Measurements from ENCODE around the gene ZDHHC8.

The ZDHHC8 gene

GRCh38 chr22:20182365-20182764 is 50.8 kb downstream of the ZDHHC8 start:
- Histone ChIP-seq H3K4me3 (ENCODE audit: low read length) (no peak overlapping the region), H3K4me1 (ENCODE audit: control insufficient read depth, insufficient read depth, low read length) (no peaks in the 10 kb centered on the region), H3K9ac (ENCODE audit: low read length) (no peak overlapping the region), H3K9me3 (ENCODE audit: control insufficient read depth, low read length) (no peaks in the 10 kb centered on the region), H3K36me3 (ENCODE audit: control insufficient read depth, insufficient read depth, low read length, severe bottlenecking) (no peaks in the 10 kb centered on the region), H3K27me3 (replicated peaks; ENCODE audit: control insufficient read depth, insufficient read depth, low read length) (peaks cover 41% of the 10 kb centered on the region)
- DNase-seq (ENCODE audit: low read depth), result no peak

DNA sequence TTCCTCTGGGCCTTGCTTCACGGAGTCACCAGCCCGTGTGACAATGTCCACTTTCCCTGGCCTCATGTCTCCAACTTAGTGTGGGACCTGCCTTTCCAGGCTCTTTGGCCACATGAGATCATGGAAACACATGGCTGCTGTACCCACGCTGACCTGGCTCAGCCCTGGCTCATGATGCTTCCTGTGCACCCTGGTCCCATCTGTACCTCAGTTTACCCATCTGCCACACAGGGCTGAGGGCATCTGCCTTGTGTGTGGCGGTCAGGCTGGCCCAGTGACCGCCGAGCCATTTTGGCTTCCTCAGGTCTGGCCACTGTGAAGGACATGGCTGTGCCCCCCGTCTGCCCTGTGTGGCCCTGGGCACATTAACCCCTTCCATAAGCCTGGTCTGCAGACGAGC is 51.5 kb downstream of the ZDHHC8 start:
- no peak for DNase-seq (ENCODE audit: low read depth)
- Histone ChIP-seq H3K4me3 (ENCODE audit: low read length) (no peak overlapping the region), H3K27me3 (replicated peaks; ENCODE audit: control insufficient read depth, insufficient read depth, low read length) (peaks cover 35% of the 10 kb centered on the region), H3K9me3 (ENCODE audit: control insufficient read depth, low read length) (no peaks in the 10 kb centered on the region), H3K9ac (ENCODE audit: low read length) (no peak overlapping the region), H3K4me1 (ENCODE audit: control insufficient read depth, insufficient read depth, low read length) (no peaks in the 10 kb centered on the region), H3K36me3 (ENCODE audit: control insufficient read depth, insufficient read depth, low read length, severe bottlenecking) (no peaks in the 10 kb centered on the region)

GRCh38 chr22:20183823-20184222 is 52.2 kb downstream of the ZDHHC8 start:
- DNase-seq (ENCODE audit: low read depth), result no peak
- H3K4me1 ChIP-seq (ENCODE audit: control insufficient read depth, insufficient read depth, low read length), result no peaks in the 10 kb centered on the region
- no peak overlapping the region for H3K9ac ChIP-seq (ENCODE audit: low read length)
- no peak overlapping the region for H3K4me3 ChIP-seq (ENCODE audit: low read length)
- peaks cover 27% of the 10 kb centered on the region for H3K27me3 ChIP-seq (replicated peaks; ENCODE audit: control insufficient read depth, insufficient read depth, low read length)
- H3K9me3 ChIP-seq (ENCODE audit: control insufficient read depth, low read length), result no peaks in the 10 kb centered on the region
- no peaks in the 10 kb centered on the region for H3K36me3 ChIP-seq (ENCODE audit: control insufficient read depth, insufficient read depth, low read length, severe bottlenecking)

DNA sequence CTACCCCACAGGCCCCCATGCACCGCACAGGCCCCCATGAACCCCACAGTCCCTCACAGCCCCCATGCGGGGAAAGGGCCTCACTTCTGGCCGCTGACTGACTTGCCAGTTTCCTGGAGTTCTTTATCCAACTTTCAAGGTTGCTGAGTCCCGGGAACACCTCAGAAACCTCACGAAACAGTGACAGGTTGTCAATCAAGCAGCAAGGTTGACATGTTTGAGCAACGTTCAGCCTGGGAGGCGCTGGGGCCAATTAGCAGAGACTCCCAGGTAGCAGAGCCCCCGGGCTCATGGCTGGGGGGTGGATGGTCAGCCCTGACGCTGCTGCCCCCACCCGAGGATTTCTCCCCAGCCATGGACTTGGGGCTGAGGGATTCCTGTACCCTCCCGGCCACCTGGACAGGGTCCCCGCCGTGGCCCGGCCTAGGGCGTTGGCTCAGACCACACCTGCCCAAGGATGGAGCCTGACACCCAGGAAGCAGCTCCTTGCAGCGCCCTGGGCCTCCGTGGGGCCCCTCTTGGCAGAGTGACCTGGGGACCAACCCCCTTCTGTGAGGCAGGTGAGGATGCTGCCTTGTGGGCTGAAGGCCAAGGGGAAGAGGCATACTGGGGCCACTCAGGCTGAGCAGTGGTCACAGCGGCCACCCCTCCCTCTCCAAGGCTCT is 53.0 kb downstream of the ZDHHC8 start:
- DNase-seq (ENCODE audit: low read depth), result no peak
- H3K9ac ChIP-seq (ENCODE audit: low read length), result no peak overlapping the region
- no peak overlapping the region for H3K4me3 ChIP-seq (ENCODE audit: low read length)
- peaks cover 24% of the 10 kb centered on the region for H3K27me3 ChIP-seq (replicated peaks; ENCODE audit: control insufficient read depth, insufficient read depth, low read length)
- no peaks in the 10 kb centered on the region for H3K4me1 ChIP-seq (ENCODE audit: control insufficient read depth, insufficient read depth, low read length)
- H3K36me3 ChIP-seq (ENCODE audit: control insufficient read depth, insufficient read depth, low read length, severe bottlenecking), result no peaks in the 10 kb centered on the region
- no peaks in the 10 kb centered on the region for H3K9me3 ChIP-seq (ENCODE audit: control insufficient read depth, low read length)

DNA sequence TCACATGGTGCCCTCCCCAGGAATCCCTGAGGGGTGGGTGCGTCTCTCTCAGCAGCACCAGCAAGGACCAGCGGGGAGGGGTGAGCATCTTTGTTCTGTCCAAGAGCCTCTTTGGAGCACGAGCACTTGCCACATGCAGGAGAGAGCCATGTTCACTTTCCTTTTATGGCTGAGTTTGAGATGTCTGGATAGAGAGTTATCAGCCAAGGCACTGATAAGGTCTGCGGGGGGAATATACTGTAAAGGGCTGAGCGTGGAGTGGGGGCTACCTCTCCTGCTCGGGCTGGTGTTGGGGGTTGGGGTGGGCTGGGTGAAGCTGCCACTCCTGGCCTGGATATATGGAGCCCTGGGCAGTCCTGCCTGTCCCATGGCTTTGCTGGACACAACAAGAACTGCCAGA is 54.1 kb downstream of the ZDHHC8 start:
- DNase-seq (ENCODE audit: low read depth), result no peak
- no peak overlapping the region for H3K9ac ChIP-seq (ENCODE audit: low read length)
- peaks cover 24% of the 10 kb centered on the region for H3K27me3 ChIP-seq (replicated peaks; ENCODE audit: control insufficient read depth, insufficient read depth, low read length)
- no peaks in the 10 kb centered on the region for H3K4me1 ChIP-seq (ENCODE audit: control insufficient read depth, insufficient read depth, low read length)
- no peaks in the 10 kb centered on the region for H3K9me3 ChIP-seq (ENCODE audit: control insufficient read depth, low read length)
- no peak overlapping the region for H3K4me3 ChIP-seq (ENCODE audit: low read length)
- no peaks in the 10 kb centered on the region for H3K36me3 ChIP-seq (ENCODE audit: control insufficient read depth, insufficient read depth, low read length, severe bottlenecking)

DNA sequence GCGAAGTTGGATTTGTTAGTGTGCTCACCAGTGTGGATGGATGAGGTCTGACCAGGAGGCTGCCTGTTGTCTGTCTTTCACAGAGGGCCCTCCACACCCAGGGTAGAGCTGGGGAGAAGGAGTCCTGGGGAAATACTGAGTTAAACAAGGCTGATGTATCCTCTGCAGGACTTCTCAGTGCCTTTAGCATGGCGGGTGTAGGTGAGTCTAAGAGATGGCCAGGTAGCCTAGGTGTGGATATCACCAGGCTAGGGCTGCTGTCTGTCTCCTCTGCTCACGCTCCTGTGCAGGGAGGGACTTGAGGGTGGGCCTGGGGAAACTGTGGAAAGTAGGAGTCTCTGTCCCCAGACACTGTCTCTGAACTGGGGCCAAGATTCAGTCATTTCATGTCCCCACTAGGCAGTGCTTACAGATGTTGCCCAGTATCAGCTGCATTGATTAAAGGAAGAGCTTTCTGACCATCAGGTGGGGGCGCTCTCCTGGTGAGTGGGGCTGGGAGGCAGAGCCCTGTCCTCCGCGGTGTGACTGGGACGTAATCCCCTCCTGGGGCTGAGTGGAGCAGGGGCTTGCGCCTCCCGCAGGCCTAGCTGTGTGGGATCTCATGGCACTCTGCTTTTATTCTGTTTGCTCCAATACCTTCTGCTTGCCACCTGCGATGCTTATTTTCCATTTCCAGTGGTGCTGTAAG is 54.7 kb downstream of the ZDHHC8 start:
- Histone ChIP-seq H3K9ac (ENCODE audit: low read length) (no peak overlapping the region), H3K4me3 (ENCODE audit: low read length) (no peak overlapping the region), H3K27me3 (replicated peaks; ENCODE audit: control insufficient read depth, insufficient read depth, low read length) (peaks cover 24% of the 10 kb centered on the region), H3K36me3 (ENCODE audit: control insufficient read depth, insufficient read depth, low read length, severe bottlenecking) (no peaks in the 10 kb centered on the region), H3K9me3 (ENCODE audit: control insufficient read depth, low read length) (no peaks in the 10 kb centered on the region), H3K4me1 (ENCODE audit: control insufficient read depth, insufficient read depth, low read length) (no peaks in the 10 kb centered on the region)
- DNase-seq (ENCODE audit: low read depth), result no peak

DNA sequence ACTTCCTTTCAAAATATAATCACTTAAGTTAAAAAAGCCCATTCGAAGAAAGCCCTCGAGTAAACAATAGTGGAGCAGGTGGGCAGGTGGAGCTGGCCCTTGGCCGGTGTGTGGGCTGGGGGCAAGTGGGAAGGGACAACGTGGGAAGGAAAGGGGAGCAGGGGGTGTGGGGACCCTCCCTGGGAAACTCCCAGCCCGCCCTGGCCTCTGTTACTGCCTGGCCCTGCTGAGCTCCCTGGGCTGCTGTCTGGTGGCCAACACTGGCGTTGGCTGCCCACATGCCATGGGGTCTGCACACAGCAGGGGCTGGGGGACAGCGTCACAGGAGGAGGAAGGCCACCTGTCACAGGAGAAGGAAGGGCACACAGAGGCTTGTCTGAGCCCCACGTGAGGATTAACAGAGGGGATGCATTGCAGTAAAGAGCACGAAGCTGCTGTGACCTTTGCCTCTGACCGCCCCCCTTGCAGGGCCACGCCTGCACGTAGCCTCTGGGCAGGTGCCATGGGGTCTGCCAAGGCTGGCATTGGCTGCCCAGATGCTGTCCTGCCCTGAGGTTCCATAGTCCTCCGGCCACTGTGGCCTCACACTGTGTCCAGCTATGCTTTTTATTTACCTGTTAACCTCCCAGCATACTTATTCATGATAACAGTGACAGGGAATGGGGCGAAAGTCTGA is 55.4 kb downstream of the ZDHHC8 start:
- H3K27me3 ChIP-seq (replicated peaks; ENCODE audit: control insufficient read depth, insufficient read depth, low read length), result peaks cover 29% of the 10 kb centered on the region
- no peak for DNase-seq (ENCODE audit: low read depth)
- H3K36me3 ChIP-seq (ENCODE audit: control insufficient read depth, insufficient read depth, low read length, severe bottlenecking), result no peaks in the 10 kb centered on the region

DNA sequence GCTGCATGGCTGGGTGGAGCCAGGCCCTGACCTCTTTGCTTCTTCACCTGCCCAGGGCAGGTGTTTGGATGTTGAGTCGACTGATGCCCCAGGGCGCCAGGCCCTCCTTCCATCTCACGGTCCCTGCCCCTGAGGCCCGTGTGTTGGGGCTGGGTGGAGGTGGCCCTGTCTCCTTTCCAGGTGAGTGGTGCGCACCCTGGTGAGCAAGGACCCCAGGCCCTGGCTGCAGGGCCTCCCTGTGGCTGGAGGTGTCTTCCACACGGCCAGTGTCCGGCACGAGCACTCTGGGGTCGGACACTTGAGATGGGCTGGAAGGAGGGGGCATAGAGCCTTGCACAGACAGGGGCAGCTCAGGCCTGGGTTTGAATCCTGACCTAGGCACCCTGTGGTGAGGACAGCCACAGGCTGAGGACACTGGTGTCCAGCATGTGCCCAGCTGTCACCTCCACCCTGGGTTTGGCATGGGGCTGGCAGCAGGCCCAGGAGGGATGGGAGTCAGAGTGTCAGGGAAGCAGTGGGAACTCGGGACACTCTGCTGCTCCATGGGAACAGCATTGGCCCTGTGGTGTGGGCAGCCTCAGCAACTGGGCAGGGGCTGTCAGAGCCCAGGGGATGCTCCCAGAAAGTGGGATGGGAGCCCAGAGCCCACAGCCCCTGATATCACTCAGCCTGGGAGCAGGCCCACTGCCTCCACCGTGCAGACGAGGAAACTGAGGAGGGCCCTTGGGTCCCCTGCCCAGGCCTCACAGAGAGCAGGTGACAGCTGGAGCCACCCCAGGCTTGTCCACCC is 56.4 kb downstream of the ZDHHC8 start:
- H3K27me3 ChIP-seq (replicated peaks; ENCODE audit: control insufficient read depth, insufficient read depth, low read length), result peaks cover 29% of the 10 kb centered on the region
- H3K4me3 ChIP-seq (ENCODE audit: low read length), result no peak overlapping the region
- H3K4me1 ChIP-seq (ENCODE audit: control insufficient read depth, insufficient read depth, low read length), result no peaks in the 10 kb centered on the region
- no peaks in the 10 kb centered on the region for H3K36me3 ChIP-seq (ENCODE audit: control insufficient read depth, insufficient read depth, low read length, severe bottlenecking)
- DNase-seq (ENCODE audit: low read depth), result no peak
- H3K9me3 ChIP-seq (ENCODE audit: control insufficient read depth, low read length), result no peaks in the 10 kb centered on the region
- no peak overlapping the region for H3K9ac ChIP-seq (ENCODE audit: low read length)

More for the DNA sequence above, 55.4 kb downstream of the ZDHHC8 start:
- Histone ChIP-seq H3K4me3 (ENCODE audit: low read length) (no peak overlapping the region), H3K9ac (ENCODE audit: low read length) (no peak overlapping the region), H3K9me3 (ENCODE audit: control insufficient read depth, low read length) (no peaks in the 10 kb centered on the region), H3K4me1 (ENCODE audit: control insufficient read depth, insufficient read depth, low read length) (no peaks in the 10 kb centered on the region)

DNA sequence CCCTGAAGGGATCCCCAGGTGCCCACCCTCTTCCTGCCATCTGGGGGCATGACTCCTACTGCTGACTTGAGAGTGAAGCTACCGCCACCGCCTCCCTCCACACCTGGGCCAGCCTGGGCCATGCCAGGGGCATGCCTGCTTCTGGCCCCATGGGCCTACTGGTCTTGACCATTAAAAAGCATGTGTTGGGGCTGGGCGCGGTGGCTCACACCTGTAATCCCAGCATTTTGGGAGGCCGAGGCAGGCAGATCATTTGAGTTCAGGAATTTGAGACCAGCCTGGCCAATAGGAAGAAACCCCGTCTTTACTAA is 56.9 kb downstream of the ZDHHC8 start:
- H3K4me3 ChIP-seq (ENCODE audit: low read length), result no peak overlapping the region
- no peaks in the 10 kb centered on the region for H3K4me1 ChIP-seq (ENCODE audit: control insufficient read depth, insufficient read depth, low read length)
- peaks cover 24% of the 10 kb centered on the region for H3K27me3 ChIP-seq (replicated peaks; ENCODE audit: control insufficient read depth, insufficient read depth, low read length)
- DNase-seq (ENCODE audit: low read depth), result no peak
- no peaks in the 10 kb centered on the region for H3K9me3 ChIP-seq (ENCODE audit: control insufficient read depth, low read length)
- no peak overlapping the region for H3K9ac ChIP-seq (ENCODE audit: low read length)
- H3K36me3 ChIP-seq (ENCODE audit: control insufficient read depth, insufficient read depth, low read length, severe bottlenecking), result no peaks in the 10 kb centered on the region

DNA sequence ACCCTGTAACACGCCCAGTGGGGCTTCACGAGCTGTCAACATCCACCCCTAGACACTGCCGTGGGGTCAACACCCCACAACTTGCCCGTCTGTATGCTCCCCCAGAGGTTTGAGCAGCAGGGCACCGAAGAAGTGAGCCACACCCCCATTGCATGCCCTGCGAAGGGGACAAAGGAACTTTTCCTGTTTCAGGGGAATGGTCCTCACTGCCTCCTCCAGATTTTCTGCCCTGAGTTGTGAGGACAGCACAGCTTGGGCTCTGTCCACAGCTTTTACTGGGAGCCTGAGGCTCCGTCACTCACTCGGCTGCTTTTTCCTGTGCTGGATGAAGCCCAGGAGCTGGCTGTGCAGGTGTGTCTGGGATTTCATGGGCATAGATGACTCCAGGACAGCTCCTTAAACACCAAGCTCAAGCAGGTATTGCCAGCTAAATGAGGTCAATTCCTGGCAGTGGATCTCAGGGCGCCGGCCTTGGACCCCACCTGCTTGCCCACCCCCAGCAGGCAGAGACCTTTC is 59.5 kb downstream of the ZDHHC8 start:
- Histone ChIP-seq H3K9me3 (ENCODE audit: control insufficient read depth, low read length) (no peaks in the 10 kb centered on the region), H3K27me3 (replicated peaks; ENCODE audit: control insufficient read depth, insufficient read depth, low read length) (peaks cover 22% of the 10 kb centered on the region), H3K9ac (ENCODE audit: low read length) (no peak overlapping the region), H3K36me3 (ENCODE audit: control insufficient read depth, insufficient read depth, low read length, severe bottlenecking) (no peaks in the 10 kb centered on the region), H3K4me1 (ENCODE audit: control insufficient read depth, insufficient read depth, low read length) (no peaks in the 10 kb centered on the region), H3K4me3 (ENCODE audit: low read length) (no peak overlapping the region)
- DNase-seq (ENCODE audit: low read depth), result no peak

GRCh38 chr22:20191803-20192202 is 60.2 kb downstream of the ZDHHC8 start:
- Histone ChIP-seq H3K9ac (ENCODE audit: low read length) (no peak overlapping the region), H3K36me3 (ENCODE audit: control insufficient read depth, insufficient read depth, low read length, severe bottlenecking) (no peaks in the 10 kb centered on the region), H3K4me3 (ENCODE audit: low read length) (no peak overlapping the region), H3K27me3 (replicated peaks; ENCODE audit: control insufficient read depth, insufficient read depth, low read length) (peaks cover 30% of the 10 kb centered on the region), H3K4me1 (ENCODE audit: control insufficient read depth, insufficient read depth, low read length) (no peaks in the 10 kb centered on the region), H3K9me3 (ENCODE audit: control insufficient read depth, low read length) (no peaks in the 10 kb centered on the region)
- no peak for DNase-seq (ENCODE audit: low read depth)
